K562 (cell line): Measurements from ENCODE around the gene PIP5KL1. TPM values are rescaled to one million over a fixed set of nuclear protein-coding genes. Genes with fewer than 3 reads are reported as not detected.

Experiments
- BRCA1 ChIP-seq, 2 experiments: fragments of 450-650 bp in 1 of 2; sonication (generic) in 1 of 2; formaldehyde crosslinking in 1 of 2; IDR thresholded peaks; 2 replicates each; pipeline versions ENCODE4 v1.5.0 to v1.6.1; 2017 to 2020; ENCODE audit warnings: mild to moderate bottlenecking in 1 of 2, missing genetic modification reagents in 1 of 2
- CUX1 ChIP-seq: fragments of 200-800 bp; sonication (Bioruptor generic); IDR thresholded peaks from 2 replicates; pipeline ENCODE4 v1.6.1; 2016; ENCODE audit warnings: missing genetic modification characterization, missing compliant biosample characterization
- ERF ChIP-seq: fragments of 450-650 bp; formaldehyde crosslinking; IDR thresholded peaks from 2 replicates; pipeline ENCODE4 v1.4.0; 2020; ENCODE audit warnings: mild to moderate bottlenecking, mixed read lengths
- MYNN ChIP-seq, 2 experiments: sonication (generic); formaldehyde crosslinking in 1 of 2; IDR thresholded peaks; 2 replicates each; pipeline versions ENCODE4 v1.5.0 to v1.6.1; 2016 to 2020; ENCODE audit warnings: antibody characterized with exemption in 1 of 2, missing genetic modification reagents in 1 of 2
- SETDB1 ChIP-seq: IDR thresholded peaks from one replicate; pipeline ENCODE4 v1.6.1; 2012; ENCODE audit warnings: low read length, control low read depth, inconsistent platforms
- SP1 ChIP-seq: sonication (generic); formaldehyde crosslinking; IDR thresholded peaks from 2 replicates; pipeline ENCODE4 v1.8.1; 2022; ENCODE audit warnings: mild to moderate bottlenecking, missing genetic modification reagents
- SRSF9 ChIP-seq: fragments of 200-400 bp; formaldehyde crosslinking; IDR thresholded peaks from 2 replicates; pipeline ENCODE4 v1.6.1; 2017; ENCODE audit warnings: low read depth, low read length, borderline replicate concordance
- ZBTB1 ChIP-seq: sonication (generic); formaldehyde crosslinking; IDR thresholded peaks from 2 replicates; pipeline ENCODE4 v1.8.1; 2023; ENCODE audit warnings: missing genetic modification reagents, low read depth, mild to moderate bottlenecking, borderline replicate concordance
- ZNF140 ChIP-seq: fragments of 250-450 bp; sonication (Bioruptor Pico); IDR thresholded peaks from 2 replicates; pipeline ENCODE4 v1.8.0; 2021; ENCODE audit warnings: moderate library complexity, mild to moderate bottlenecking, inconsistent platforms
- ZNF23 ChIP-seq: fragments of 250-450 bp; sonication (Bioruptor Pico); IDR thresholded peaks from 2 replicates; pipeline ENCODE4 v1.4.0; 2020; ENCODE audit warnings: mild to moderate bottlenecking
- ZNF398 ChIP-seq: fragments of 250-450 bp; sonication (Bioruptor Pico); IDR thresholded peaks from 2 replicates; pipeline ENCODE4 v1.8.0; 2021; ENCODE audit warnings: moderate library complexity, mild to moderate bottlenecking, inconsistent platforms
- ZNF518B ChIP-seq: fragments of 250-450 bp; sonication (Bioruptor Pico); IDR thresholded peaks from 2 replicates; pipeline ENCODE4 v1.5.0; 2021; ENCODE audit warnings: mild to moderate bottlenecking, moderate library complexity
- ZNF75A ChIP-seq: fragments of 450-650 bp; formaldehyde crosslinking; IDR thresholded peaks from 2 replicates; pipeline ENCODE4 v1.4.0; 2020; ENCODE audit warnings: mild to moderate bottlenecking
- ZNF764 ChIP-seq: fragments of 250-450 bp; sonication (Bioruptor Pico); IDR thresholded peaks from 2 replicates; pipeline ENCODE4 v1.4.0; 2020; ENCODE audit warnings: low read depth, mild to moderate bottlenecking, moderate library complexity
- polyA plus RNA-seq, 8 experiments: library from polyadenylated mRNA; depleted of rRNA in 4 of 8; stranded (reverse) in 5 of 8; unstranded in 3 of 8; fragments of >200 nt; fragmentation: Nextera tagmentation in 2 of 8; fragmentation: Illumina TruSeq in 1 of 8; extraction: Ambion mirVana in 2 of 8; extraction: Trizol in 1 of 8; gene quantifications; 2 replicates each; pipeline versions ENCODE4 v1.2.1 to v1.2.3, GENCODE V29; 2011 to 2014; ENCODE audit warnings: inconsistent platforms in 1 of 8, missing spikeins in 1 of 8
- total RNA-seq, 7 experiments: library from RNA; depleted of rRNA in 6 of 7; stranded (reverse); fragments of >200 nt in 6 of 7; fragmentation: Illumina TruSeq in 2 of 7; extraction: Trizol in 2 of 7; gene quantifications; 2 replicates each; pipeline versions ENCODE4 v1.2.1 to v1.2.3, GENCODE V29; 2011 to 2021; ENCODE audit warnings: low replicate concordance in 1 of 7

The PIP5KL1 gene
- total and polyA plus RNA-seq, 9 of the 15 experiments (the other 6 are each of a cell fraction or from before 2014, with no cell fraction given) = 0.18 to 4.8 (median 1.2) TPM

GRCh38 chr9:127903557-127904475, 26.8 kb downstream of the PIP5KL1 start (continued):
- no peak for TF ChIP-seq ZNF23 (CRISPR knock-in tag)
- TF ChIP-seq CUX1 (CRISPR knock-in tag) = no peak
- TF ChIP-seq SP1 = no peak
- TF ChIP-seq SETDB1 = no peak
- no peak for TF ChIP-seq ZNF398 (CRISPR knock-in tag)
- no peak for TF ChIP-seq BRCA1 (IDR thresholded peaks at IDR 0.05)
- no peak for TF ChIP-seq BRCA1 (CRISPR knock-in tag; IDR thresholded peaks at IDR 0.05)
- no peak for TF ChIP-seq ERF (CRISPR knock-in tag)
- no peak for TF ChIP-seq SRSF9
- TF ChIP-seq ZNF140 (CRISPR knock-in tag) = no peak
- TF ChIP-seq ZNF764 (CRISPR knock-in tag) = no peak
- TF ChIP-seq ZNF518B (CRISPR knock-in tag) = no peak
- peak; percentile 54; the same call in 1 of the 2 replicates for TF ChIP-seq MYNN (IDR thresholded peaks at IDR 0.05)
- no peak for TF ChIP-seq MYNN (CRISPR knock-in tag; IDR thresholded peaks at IDR 0.05)
- TF ChIP-seq ZNF75A (CRISPR knock-in tag) = no peak
- no peak for TF ChIP-seq ZBTB1 (CRISPR knock-in tag)
